Activated CD4-positive, alpha-beta T cell treated with anti-CD3 and anti-CD28 coated beads, Interleukin-2, amount 10 ng/mL, durations not matched to agents 7 days and 5 days (primary cell): ENCODE data around the gene NKAIN2. TPM values are rescaled to one million over a fixed set of nuclear protein-coding genes. Genes with fewer than 3 reads are reported as not detected.
"Not testable (repeated sequence)": the region's sequence is repeated elsewhere in the genome, so short reads cannot be mapped to it uniquely, and the experiment has no call there.

ENCODE experiments used
- CTCF ChIA-PET: fragments of 350-600 bp; sonication (Branson Sonifier 250); formaldehyde crosslinking; loops from one replicate; lab custom pipeline; 2021; ENCODE audit warnings: antibody characterized with exemption; lab: Charles Lee
- POLR2A ChIA-PET: fragments of 350-600 bp; sonication (Branson Sonifier 250); formaldehyde crosslinking; loops from one replicate; lab custom pipeline; 2021; ENCODE audit warnings: antibody characterized with exemption; lab: Charles Lee
- DNase-seq: peaks from one replicate; pipeline ENCODE4 v3.0.0-alpha.2; 2020
- H3K27ac Mint-ChIP-seq: one replicate; pipeline ENCODE4 v1.8.0; 2021; ENCODE audit warnings: mild to moderate bottlenecking, moderate library complexity, mixed read lengths
- H3K27me3 Mint-ChIP-seq: one replicate; pipeline ENCODE4 v1.8.0; 2021; ENCODE audit warnings: mixed read lengths
- H3K36me3 Mint-ChIP-seq: one replicate; pipeline ENCODE4 v1.8.0; 2021; ENCODE audit warnings: low read depth, mixed read lengths
- H3K4me1 Mint-ChIP-seq: one replicate; pipeline ENCODE4 v1.8.0; 2021; ENCODE audit warnings: mixed read lengths
- H3K4me3 Mint-ChIP-seq: one replicate; pipeline ENCODE4 v1.8.0; 2021; ENCODE audit warnings: mild to moderate bottlenecking, moderate library complexity, mixed read lengths
- H3K9me3 Mint-ChIP-seq: one replicate; pipeline ENCODE4 v1.8.0; 2021; ENCODE audit warnings: mixed read lengths
- total RNA-seq, 2 experiments: library from RNA; stranded (reverse); gene quantifications; one replicate each; pipeline ENCODE4 v1.2.3, GENCODE V29; 2021

Gene NKAIN2
- total RNA-seq, 2 experiments from 2014 or later: not detected

DNA sequence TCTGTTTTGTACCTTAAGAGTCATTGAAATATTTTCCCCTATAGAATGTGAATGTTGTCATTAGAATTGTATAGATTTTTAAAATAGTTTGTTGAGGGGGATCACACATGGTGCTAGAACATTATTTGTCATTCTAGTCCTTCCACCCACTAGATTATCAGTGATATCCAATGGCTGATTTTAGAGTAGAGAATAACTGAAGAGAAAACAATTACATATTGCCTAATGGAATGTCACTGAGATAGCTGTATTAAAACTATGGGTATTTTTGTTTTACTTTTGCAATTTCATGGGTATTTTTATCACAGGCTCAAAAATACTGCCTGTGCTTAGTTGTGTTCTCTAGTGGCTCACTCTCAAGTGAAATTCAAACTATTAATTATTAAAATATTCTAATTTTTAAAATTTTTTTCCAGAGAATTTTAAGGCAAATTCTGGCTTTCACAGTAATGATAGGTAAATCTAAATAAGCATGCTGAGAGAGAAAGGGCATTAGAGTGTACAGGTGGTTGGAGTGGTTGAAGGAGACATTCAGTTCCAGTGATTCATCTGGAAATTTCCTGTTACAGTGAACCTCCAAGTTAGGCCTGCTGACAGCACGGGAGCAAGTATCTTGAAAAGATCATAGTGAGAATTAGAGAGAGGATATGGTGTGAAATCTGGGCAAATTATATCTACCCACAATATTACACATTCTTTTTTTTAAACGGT lies 399.6 kb downstream of the NKAIN2 start:
- Mint-ChIP-seq H3K27ac (no peak overlapping the region), H3K4me1 (no peaks in the 10 kb centered on the region), H3K27me3 (no peaks in the 10 kb centered on the region), H3K36me3 (no peaks in the 10 kb centered on the region), H3K9me3 (no peaks in the 10 kb centered on the region), H3K4me3 (no peak overlapping the region)
- ChIA-PET POLR2A (no interaction called here), CTCF (no interaction called here)
- no peak for DNase-seq

DNA sequence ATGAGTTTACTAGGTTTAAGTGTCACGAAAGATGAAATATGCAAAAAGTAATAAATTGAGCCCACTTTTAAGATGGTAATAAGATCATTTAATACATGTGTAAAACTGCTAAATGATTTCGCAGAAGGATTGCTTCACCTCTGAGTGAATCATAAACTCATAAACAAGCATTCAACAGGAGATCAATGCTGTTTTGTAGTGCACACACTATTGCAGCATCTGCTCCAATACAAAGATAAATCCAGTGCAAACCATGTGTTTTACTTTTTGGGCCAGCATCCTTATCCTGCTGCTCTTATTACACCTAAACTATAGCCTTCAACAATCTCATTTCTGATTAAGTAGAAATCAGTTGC lies 400.1 kb downstream of the NKAIN2 start:
- Mint-ChIP-seq H3K9me3 (no peaks in the 10 kb centered on the region), H3K36me3 (no peaks in the 10 kb centered on the region), H3K27ac (no peak overlapping the region), H3K27me3 (no peaks in the 10 kb centered on the region), H3K4me3 (no peak overlapping the region), H3K4me1 (no peaks in the 10 kb centered on the region)
- no peak for DNase-seq
- CTCF ChIA-PET: no interaction called here
- POLR2A ChIA-PET: no interaction called here

DNA sequence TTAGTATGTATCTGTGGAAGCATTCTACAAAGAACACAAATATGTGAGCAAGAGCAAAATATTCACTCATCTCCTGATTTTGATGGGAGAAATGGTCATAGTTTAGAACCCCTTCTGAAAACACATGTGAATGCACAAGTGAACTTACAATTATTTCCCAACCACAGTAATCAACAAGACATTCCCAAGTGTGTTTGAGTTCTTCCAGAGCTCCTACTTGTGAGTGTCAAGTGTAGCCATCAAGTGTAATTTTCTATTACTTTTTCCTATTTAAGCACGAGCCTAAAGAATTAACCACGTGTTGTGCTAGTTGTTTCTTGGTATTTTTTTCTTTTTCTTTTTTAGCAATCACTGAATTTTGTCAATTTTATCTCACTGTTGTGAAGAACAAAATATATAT lies 402.3 kb downstream of the NKAIN2 start:
- POLR2A ChIA-PET: no interaction called here
- Mint-ChIP-seq H3K27me3 (no peaks in the 10 kb centered on the region), H3K4me1 (no peaks in the 10 kb centered on the region)

DNA sequence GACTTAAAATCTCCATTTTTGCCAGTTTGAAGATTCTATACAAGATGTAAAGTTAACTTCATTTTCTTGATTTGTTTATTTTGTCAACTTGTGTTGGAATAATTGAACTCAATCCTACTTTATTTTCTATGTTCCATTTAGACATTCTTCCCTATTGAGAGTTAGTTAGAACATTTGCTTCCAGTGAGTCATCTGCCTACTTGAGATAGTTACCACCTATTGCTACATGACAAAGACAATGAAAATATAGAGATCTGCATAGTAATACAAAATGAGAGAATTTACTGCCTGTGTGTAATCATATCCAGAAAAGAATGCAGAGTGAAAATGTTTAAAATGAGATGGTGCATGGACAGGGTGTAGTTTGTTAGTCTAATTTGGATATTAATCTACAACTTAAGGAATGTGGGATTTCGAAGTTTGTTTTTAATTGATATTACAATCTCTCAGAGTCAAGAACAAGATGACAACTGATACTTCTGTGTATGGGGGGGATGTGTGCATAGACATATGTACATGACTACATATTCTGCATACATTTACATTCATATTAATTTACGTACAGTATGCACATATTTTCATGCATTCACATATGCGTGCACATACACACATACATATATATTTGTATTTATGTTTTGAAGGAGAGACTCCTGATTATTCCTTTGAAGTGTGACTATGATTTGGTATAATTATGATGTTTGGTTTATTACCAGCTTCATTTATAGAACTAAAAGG lies 420.1 kb downstream of the NKAIN2 start:
- Mint-ChIP-seq H3K9me3 (peaks cover 2% of the 10 kb centered on the region), H3K27ac (no peak overlapping the region), H3K4me3 (no peak overlapping the region), H3K36me3 (no peaks in the 10 kb centered on the region), H3K27me3 (no peaks in the 10 kb centered on the region), H3K4me1 (no peaks in the 10 kb centered on the region)
- CTCF ChIA-PET: no interaction called here
- POLR2A ChIA-PET: no interaction called here
- no peak for DNase-seq

More for the DNA sequence above, 402.3 kb downstream of the NKAIN2 start:
- CTCF ChIA-PET: no interaction called here
- Mint-ChIP-seq H3K9me3 (no peaks in the 10 kb centered on the region), H3K27ac (no peak overlapping the region), H3K4me3 (no peak overlapping the region), H3K36me3 (no peaks in the 10 kb centered on the region)
- DNase-seq: no peak

DNA sequence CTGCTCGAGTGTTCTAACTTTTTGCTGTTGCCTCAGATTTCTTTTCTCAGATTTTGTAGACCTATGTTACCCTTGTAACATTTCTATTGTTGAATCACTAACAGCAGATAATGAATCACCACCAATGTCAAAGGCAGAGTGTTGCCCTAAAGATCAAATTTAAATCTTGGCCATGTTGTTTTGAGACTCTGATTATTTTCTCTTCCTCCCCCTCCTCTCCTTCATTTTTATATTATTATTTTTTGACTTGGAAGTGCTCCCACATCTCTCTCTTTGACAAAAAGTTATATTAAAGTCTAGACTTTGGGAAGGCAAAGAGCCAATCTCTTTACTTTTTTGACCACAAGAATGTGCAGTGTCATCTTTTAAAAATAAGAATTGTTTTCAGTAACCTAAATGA lies 422.7 kb downstream of the NKAIN2 start:
- Mint-ChIP-seq H3K27me3 (no peaks in the 10 kb centered on the region), H3K36me3 (no peaks in the 10 kb centered on the region), H3K27ac (no peak overlapping the region), H3K9me3 (peaks cover 2% of the 10 kb centered on the region), H3K4me3 (no peak overlapping the region), H3K4me1 (no peaks in the 10 kb centered on the region)
- CTCF ChIA-PET: no interaction called here
- no peak for DNase-seq
- POLR2A ChIA-PET: no interaction called here

DNA sequence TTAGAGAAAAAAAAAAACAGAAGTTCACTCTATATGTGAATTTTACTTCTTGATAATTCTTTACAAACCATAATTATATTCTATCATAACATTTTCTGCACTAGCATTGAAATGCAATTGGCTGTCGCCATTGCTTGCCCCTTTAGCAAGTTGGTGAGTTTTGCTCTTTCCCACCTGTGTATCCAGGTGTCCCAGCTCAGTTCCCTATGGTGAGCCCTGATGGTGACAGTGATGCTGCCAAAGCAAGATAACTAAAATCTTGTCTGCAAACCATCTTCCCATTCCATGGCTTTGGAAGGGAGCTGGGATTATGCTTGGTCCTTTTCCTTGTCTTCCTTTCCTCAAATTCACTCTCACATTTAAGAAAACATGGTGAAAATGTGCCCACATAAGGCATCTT lies 429.6 kb downstream of the NKAIN2 start:
- no peaks in the 10 kb centered on the region for H3K4me1 Mint-ChIP-seq
- no peak overlapping the region for H3K27ac Mint-ChIP-seq
- no peak overlapping the region for H3K4me3 Mint-ChIP-seq
- no peak for DNase-seq
- CTCF ChIA-PET: no interaction called here
- no peaks in the 10 kb centered on the region for H3K36me3 Mint-ChIP-seq
- H3K9me3 Mint-ChIP-seq: no peaks in the 10 kb centered on the region
- POLR2A ChIA-PET: no interaction called here
- no peaks in the 10 kb centered on the region for H3K27me3 Mint-ChIP-seq

DNA sequence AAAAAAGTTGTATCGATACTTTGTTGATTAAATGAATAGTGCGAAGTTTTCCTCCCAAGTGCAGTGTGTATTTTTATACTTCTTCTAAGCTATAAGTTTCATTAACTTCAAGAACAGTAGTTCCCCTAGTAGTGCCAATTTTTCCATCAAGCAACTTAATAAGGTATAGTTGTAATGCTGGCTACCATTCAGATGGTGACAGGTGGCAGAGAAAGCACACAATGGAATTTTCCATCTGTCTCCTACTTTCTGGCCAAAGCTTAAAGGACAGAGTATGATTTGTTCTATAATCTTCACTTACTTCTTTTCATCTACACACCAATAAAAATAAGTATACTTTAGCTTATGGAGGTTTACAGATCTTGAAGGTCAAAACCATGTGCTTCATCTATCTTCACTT lies 431.1 kb downstream of the NKAIN2 start:
- H3K27ac Mint-ChIP-seq: no peak overlapping the region
- no peaks in the 10 kb centered on the region for H3K36me3 Mint-ChIP-seq
- no peaks in the 10 kb centered on the region for H3K4me1 Mint-ChIP-seq
- no peaks in the 10 kb centered on the region for H3K27me3 Mint-ChIP-seq
- no peak overlapping the region for H3K4me3 Mint-ChIP-seq
- no peak for DNase-seq
- H3K9me3 Mint-ChIP-seq: peaks cover 3% of the 10 kb centered on the region
- ChIA-PET POLR2A (no interaction called here), CTCF (no interaction called here)

DNA sequence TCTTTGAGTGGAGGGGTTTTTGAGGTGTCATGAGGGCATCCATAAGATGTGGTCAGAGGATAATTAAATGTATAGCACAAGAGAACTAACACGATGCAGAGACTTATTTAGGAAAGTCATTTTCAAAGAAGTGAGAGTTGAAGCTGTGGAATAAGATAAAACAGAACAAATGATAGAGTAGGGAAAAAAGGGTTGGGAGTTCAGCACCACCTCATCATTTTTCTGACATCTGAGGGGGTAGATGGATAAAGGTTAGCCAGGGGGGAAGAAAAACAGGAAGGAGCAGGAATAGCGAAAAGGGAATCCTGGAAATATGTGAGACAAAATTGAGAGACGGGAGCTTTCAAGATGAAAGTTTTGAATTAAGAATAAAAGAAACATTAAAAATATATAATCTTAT lies 434.2 kb downstream of the NKAIN2 start:
- H3K9me3 Mint-ChIP-seq: peaks cover 3% of the 10 kb centered on the region
- CTCF ChIA-PET: no interaction called here
- H3K27ac Mint-ChIP-seq: no peak overlapping the region

DNA sequence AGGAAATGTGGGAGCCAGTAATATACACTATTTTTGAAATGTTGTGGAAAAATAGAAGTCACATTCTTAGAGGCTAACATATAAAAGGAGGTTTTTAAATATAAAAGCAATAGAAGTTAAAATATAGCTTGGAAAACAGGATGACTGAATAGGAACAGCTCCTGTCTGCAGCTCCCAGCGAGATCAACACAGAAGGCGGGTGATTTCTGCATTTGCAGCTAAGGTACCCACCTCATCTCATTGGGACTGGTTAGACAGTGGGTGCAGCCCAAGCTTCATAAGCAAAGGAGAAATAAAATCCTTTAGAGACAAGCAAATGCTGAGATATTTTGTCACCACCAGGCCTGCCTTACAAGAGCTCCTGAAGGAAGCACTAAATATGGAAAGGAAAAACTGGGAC lies 434.7 kb downstream of the NKAIN2 start:
- POLR2A ChIA-PET, H3K9me3 Mint-ChIP-seq, H3K27ac Mint-ChIP-seq, CTCF ChIA-PET, H3K4me3 Mint-ChIP-seq, H3K4me1 Mint-ChIP-seq, H3K27me3 Mint-ChIP-seq, DNase-seq, H3K36me3 Mint-ChIP-seq: not testable (repeated sequence)

More for the DNA sequence above, 434.2 kb downstream of the NKAIN2 start:
- H3K27me3 Mint-ChIP-seq: no peaks in the 10 kb centered on the region
- H3K36me3 Mint-ChIP-seq: no peaks in the 10 kb centered on the region
- no peak for DNase-seq
- no peaks in the 10 kb centered on the region for H3K4me1 Mint-ChIP-seq
- POLR2A ChIA-PET: no interaction called here
- H3K4me3 Mint-ChIP-seq: no peak overlapping the region

DNA sequence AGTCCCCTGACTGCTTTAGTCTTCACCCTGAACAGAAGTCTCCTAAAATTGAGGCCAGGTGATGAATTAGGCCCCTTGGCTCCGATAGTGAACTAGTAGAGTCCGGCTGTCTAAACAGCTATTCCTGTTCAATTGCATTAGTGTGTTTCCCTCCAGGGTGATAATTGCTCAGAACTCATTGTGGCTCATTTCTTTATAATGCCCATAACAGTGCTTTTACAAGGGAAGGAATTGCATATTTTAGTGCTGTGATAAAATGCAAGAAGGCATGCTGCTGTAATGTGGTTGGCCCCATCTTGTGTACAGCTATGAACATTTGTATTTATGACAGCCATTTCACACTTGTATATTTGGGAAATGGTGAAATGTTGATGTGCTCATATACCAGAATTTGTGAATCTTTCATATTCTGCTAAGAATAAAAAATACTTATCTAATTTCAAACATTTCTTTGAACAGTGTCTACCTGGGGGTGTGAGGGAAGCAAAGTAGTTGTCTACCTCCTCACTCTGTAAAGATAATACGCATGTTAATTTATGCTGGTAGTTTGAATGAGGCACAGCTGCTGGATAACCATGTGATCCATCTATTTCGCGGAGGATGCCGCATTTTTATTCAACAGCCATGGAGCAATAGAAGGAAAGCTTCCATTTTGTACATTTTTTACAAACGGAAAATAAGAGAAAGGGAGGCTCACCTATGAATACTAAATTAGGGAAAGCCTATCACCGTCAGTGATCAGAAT lies 451.4 kb downstream of the NKAIN2 start:
- no peak overlapping the region for H3K4me3 Mint-ChIP-seq
- no peaks in the 10 kb centered on the region for H3K27me3 Mint-ChIP-seq

DNA sequence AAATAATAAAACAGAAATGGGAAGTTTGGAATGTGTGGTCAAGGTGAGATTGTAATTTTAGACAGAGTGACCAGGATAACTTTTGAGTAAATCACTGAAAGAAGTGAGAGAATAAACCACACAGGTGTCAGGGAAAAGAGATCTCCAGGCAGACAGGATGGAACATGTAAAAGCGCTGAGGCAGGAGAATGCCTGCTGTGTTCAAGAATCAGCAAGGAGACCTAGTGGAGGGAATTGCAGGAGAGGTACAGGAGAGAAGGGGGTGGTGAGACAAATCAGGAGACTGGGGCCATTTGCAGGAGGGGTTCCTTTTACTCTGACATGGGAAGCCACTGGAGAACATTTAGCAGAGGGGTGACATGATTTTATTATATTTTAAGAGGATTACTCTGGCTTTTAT lies 456.7 kb downstream of the NKAIN2 start:
- H3K36me3 Mint-ChIP-seq: no peaks in the 10 kb centered on the region
- no peaks in the 10 kb centered on the region for H3K9me3 Mint-ChIP-seq
- no peak overlapping the region for H3K27ac Mint-ChIP-seq
- H3K4me3 Mint-ChIP-seq: no peak overlapping the region
- no peaks in the 10 kb centered on the region for H3K4me1 Mint-ChIP-seq
- no peak for DNase-seq
- POLR2A ChIA-PET: no interaction called here
- CTCF ChIA-PET: no interaction called here
- no peaks in the 10 kb centered on the region for H3K27me3 Mint-ChIP-seq

More for the DNA sequence above, 451.4 kb downstream of the NKAIN2 start:
- ChIA-PET CTCF (interaction anchor here (0.6 kb wide), 1 partner anchor 38 kb away, joined by 3 read pairs; no protein-coding TSS in a partner anchor), POLR2A (no interaction called here)
- no peaks in the 10 kb centered on the region for H3K4me1 Mint-ChIP-seq
- no peaks in the 10 kb centered on the region for H3K9me3 Mint-ChIP-seq
- no peaks in the 10 kb centered on the region for H3K36me3 Mint-ChIP-seq
- H3K27ac Mint-ChIP-seq: no peak overlapping the region
- DNase-seq: no peak

DNA sequence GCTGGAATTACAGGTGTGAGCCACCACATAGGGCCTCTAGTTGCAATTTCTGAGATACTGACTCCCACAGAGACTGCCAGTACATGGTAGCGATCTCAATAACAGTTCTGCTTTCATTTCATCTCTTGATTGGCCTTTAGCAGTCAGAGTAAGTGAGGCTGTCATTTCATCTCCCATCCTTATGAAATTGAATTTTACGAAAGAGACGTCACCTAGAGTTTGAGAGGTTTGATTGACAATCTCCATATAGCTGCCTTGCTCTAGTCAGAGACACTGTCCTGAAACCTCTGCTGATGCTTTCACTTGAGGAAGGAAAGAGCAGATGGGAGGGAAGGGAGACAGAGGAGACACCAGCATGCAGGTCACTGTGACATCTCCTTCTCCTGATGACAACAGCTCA lies 466.1 kb downstream of the NKAIN2 start:
- CTCF ChIA-PET: no interaction called here
- POLR2A ChIA-PET: no interaction called here
- H3K36me3 Mint-ChIP-seq: no peaks in the 10 kb centered on the region
- no peaks in the 10 kb centered on the region for H3K27me3 Mint-ChIP-seq
- H3K4me1 Mint-ChIP-seq: no peaks in the 10 kb centered on the region
- peaks cover 5% of the 10 kb centered on the region for H3K9me3 Mint-ChIP-seq
- no peak for DNase-seq
- H3K4me3 Mint-ChIP-seq: no peak overlapping the region
- no peak overlapping the region for H3K27ac Mint-ChIP-seq

DNA sequence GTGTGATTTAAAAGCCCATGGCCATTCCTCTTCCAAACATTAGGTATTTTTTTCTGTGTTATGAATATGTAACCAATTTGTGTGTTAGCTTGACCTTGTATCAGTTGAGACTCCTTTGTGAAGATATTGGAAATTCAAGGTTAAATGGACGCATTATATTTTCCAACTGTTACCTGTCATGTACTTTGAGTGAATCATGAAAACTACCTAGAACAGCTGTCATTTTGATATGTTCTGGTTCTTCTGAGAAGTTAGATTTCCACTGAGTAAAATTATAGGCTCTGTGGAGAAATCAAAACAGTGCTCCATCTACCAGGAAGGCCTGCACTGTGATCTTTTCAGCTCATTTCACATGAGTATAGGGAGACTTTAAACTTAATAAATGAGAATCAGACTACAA lies 470.0 kb downstream of the NKAIN2 start:
- H3K27ac Mint-ChIP-seq: no peak overlapping the region
- H3K4me3 Mint-ChIP-seq: no peak overlapping the region
- peaks cover 5% of the 10 kb centered on the region for H3K9me3 Mint-ChIP-seq
- no peaks in the 10 kb centered on the region for H3K4me1 Mint-ChIP-seq
- ChIA-PET CTCF (no interaction called here), POLR2A (no interaction called here)
- no peaks in the 10 kb centered on the region for H3K36me3 Mint-ChIP-seq
- no peak for DNase-seq
- no peaks in the 10 kb centered on the region for H3K27me3 Mint-ChIP-seq
